ENCODE results near the gene PPA2. TPM values are rescaled to one million over a fixed set of nuclear protein-coding genes. Genes with fewer than 3 reads are reported as not detected.

The PPA2 gene
- total RNA-seq, 4 donors from 2014 or later: 85.4 to 170 (median 113) TPM

DNA sequence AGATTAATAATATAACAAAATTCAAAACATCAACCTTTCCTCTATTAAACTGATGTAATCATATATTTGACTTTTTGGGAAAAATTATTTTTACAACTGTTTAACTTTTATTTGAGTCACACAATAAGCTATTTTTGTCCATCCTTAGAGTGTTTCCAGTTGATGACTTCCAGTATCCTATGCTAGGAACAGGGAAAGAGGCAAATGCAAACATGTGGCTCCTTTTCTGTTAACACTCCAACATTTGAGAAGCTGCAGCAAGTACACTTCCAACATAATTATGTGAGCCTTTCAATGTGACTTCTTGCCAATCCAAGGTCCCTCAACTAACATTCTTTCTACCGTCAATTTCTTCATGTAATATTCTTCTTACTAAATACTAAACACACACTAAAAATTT lies 117.7 kb downstream of the PPA2 start:
- TF ChIP-seq, protein P1, sequence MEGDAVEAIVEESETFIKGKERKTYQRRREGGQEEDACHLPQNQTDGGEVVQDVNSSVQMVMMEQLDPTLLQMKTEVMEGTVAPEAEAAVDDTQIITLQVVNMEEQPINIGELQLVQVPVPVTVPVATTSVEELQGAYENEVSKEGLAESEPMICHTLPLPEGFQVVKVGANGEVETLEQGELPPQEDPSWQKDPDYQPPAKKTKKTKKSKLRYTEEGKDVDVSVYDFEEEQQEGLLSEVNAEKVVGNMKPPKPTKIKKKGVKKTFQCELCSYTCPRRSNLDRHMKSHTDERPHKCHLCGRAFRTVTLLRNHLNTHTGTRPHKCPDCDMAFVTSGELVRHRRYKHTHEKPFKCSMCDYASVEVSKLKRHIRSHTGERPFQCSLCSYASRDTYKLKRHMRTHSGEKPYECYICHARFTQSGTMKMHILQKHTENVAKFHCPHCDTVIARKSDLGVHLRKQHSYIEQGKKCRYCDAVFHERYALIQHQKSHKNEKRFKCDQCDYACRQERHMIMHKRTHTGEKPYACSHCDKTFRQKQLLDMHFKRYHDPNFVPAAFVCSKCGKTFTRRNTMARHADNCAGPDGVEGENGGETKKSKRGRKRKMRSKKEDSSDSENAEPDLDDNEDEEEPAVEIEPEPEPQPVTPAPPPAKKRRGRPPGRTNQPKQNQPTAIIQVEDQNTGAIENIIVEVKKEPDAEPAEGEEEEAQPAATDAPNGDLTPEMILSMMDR (IDR thresholded peaks at IDR 0.05): no peak
- TF ChIP-seq POLR2AphosphoS5 (IDR thresholded peaks at IDR 0.05): no peak
- TF ChIP-seq EP300 (IDR thresholded peaks at IDR 0.05): no peak
- no peaks in the 10 kb centered on the region for H3K4me1 ChIP-seq
- H3K9me3 ChIP-seq: no peaks in the 10 kb centered on the region
- H3K4me3 ChIP-seq: no peak overlapping the region
- no peak for DNase-seq (ENCODE audit: low spot score in 2 of 2)
- no peak overlapping the region for H3K27ac ChIP-seq
- peaks cover 8% of the 10 kb centered on the region for H3K36me3 ChIP-seq
- H3K27me3 ChIP-seq: no peaks in the 10 kb centered on the region
- 78% methylated on average over 1 of the region's 1 CpG for WGBS

- Histone ChIP-seq H3K27me3 (no peaks in the 10 kb centered on the region), H3K4me1 (no peaks in the 10 kb centered on the region), H3K36me3 (no peaks in the 10 kb centered on the region), H3K4me3 (no peak overlapping the region), H3K27ac (no peak overlapping the region), H3K9me3 (no peaks in the 10 kb centered on the region)
- DNase-seq (ENCODE audit: low spot score in 2 of 2): no peak
- 88% methylated on average over 3 of the region's 3 CpGs for WGBS
- TF ChIP-seq POLR2A (IDR thresholded peaks at IDR 0.05) (no peak), EP300 (IDR thresholded peaks at IDR 0.05) (no peak), POLR2AphosphoS5 (IDR thresholded peaks at IDR 0.05) (no peak)
- TF ChIP-seq, protein P1 (IDR thresholded peaks at IDR 0.05): no peak
Observed at GRCh38 chr4:105352826-105353225, 121.0 kb downstream of the PPA2 start.

DNA sequence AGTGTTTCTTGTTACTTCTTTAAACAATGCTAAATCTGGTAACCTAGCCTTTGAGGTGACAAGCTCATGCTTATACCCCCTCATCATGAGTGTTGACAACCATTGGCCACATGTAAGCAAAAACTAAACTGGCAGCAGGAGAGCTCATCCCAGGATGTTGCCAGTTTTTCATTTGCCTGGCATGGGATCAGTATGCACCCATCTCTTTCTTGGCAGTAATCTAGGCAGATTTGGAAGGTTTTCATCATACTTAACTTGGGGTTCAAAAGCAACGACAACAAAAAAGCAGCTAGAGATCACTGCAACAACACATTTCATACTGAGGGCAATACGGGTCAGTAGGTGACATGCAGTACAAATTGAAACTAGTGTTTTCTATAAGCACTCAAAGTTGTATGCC lies 122.0 kb downstream of the PPA2 start:
- Histone ChIP-seq H3K36me3 (no peaks in the 10 kb centered on the region), H3K4me3 (no peak overlapping the region), H3K27ac (no peak overlapping the region), H3K4me1 (no peaks in the 10 kb centered on the region), H3K27me3 (no peaks in the 10 kb centered on the region), H3K9me3 (no peaks in the 10 kb centered on the region)
- TF ChIP-seq POLR2AphosphoS5 (IDR thresholded peaks at IDR 0.05) (no peak), POLR2A (IDR thresholded peaks at IDR 0.05) (no peak), EP300 (IDR thresholded peaks at IDR 0.05) (no peak)
- TF ChIP-seq, protein P1 (IDR thresholded peaks at IDR 0.05): no peak
- DNase-seq (ENCODE audit: low spot score in 2 of 2): no peak
- 77% methylated on average over 2 of the region's 2 CpGs for WGBS

DNA sequence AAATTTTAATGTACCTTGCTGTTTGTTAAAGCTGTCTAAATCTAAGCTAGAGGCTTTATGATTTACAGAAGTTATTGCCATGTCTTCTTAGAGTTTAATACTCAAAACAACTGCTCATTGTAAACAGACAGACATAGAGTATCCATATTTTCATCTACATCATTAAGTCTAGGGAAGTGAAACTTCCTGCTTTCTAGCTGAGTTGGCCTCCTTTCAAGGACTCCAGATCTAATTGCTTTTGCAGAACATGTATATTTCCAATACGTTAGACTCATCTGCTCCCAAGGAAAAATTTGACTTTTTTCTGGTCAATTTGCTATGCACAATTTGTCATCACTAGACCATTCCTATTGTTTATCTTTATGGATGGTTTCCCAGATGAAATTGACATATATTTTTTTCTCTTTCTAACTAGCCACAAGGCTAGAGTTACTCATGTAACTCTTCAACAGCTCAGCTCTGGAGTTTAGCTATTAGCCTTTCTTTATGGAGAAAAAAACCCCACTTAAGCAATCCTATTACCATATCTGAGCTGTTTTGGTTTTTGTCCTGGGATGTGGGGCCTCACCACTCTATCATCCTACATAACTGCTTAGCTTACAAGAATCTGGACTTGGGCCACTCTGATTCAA lies 122.9 kb downstream of the PPA2 start:
- 47% methylated on average over 1 of the region's 1 CpG for WGBS
- Histone ChIP-seq H3K4me1 (no peaks in the 10 kb centered on the region), H3K9me3 (no peaks in the 10 kb centered on the region), H3K27me3 (no peaks in the 10 kb centered on the region), H3K27ac (no peak overlapping the region), H3K36me3 (no peaks in the 10 kb centered on the region), H3K4me3 (no peak overlapping the region)
- DNase-seq (ENCODE audit: low spot score in 2 of 2): no peak
- TF ChIP-seq POLR2AphosphoS5 (IDR thresholded peaks at IDR 0.05) (no peak), POLR2A (IDR thresholded peaks at IDR 0.05) (no peak), EP300 (IDR thresholded peaks at IDR 0.05) (no peak)

DNA sequence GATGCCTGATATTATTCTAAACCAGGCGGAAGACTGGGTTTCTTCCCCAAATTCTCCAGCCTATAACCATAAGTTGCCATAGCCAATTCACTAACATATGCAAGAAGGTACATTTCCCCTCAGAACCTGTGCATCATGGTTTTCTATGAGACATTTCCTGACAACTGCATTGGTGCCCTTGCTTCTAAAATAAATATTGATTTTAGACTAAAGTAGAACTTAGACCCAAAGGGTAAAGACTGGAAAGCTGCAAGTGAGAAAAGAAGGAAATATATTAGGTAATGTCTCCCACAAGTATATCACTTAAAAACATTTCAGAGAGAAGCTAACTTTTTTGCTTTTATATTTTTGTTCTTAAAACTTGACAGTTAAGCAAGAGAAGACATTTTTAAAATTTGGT lies 125.1 kb downstream of the PPA2 start:
- TF ChIP-seq, protein P1 (IDR thresholded peaks at IDR 0.05): no peak
- TF ChIP-seq EP300 (IDR thresholded peaks at IDR 0.05) (no peak), POLR2A (IDR thresholded peaks at IDR 0.05) (no peak), POLR2AphosphoS5 (IDR thresholded peaks at IDR 0.05) (no peak)
- WGBS: 92% methylated on average over 1 of the region's 1 CpG
- Histone ChIP-seq H3K9me3 (no peaks in the 10 kb centered on the region), H3K4me1 (no peaks in the 10 kb centered on the region), H3K27ac (no peak overlapping the region), H3K36me3 (no peaks in the 10 kb centered on the region), H3K4me3 (no peak overlapping the region), H3K27me3 (no peaks in the 10 kb centered on the region)
- no peak for DNase-seq (ENCODE audit: low spot score in 2 of 2)

DNA sequence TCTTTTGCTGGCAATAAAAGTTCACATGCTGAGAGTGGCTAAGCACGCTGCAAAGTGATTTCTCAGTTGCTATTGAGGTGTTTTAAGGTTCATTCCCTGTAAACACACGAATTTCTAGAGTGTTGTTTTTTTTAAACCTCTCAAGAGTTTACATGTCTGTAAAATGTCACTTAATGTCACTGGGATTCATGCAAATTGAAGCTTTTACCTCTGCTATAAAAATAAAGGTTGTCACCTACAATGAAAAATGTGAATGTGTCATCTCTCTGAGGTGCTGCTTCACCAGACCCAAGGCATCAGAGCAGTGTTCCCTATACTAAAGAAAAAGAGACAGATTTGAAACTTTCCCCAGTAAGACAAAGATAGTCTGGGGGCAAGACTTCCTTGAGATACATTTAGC lies 127.0 kb downstream of the PPA2 start:
- H3K27me3 ChIP-seq: no peaks in the 10 kb centered on the region
- DNase-seq (ENCODE audit: low spot score in 2 of 2): no peak
- WGBS: 84% methylated on average over 2 of the region's 2 CpGs
- H3K36me3 ChIP-seq: no peaks in the 10 kb centered on the region
- TF ChIP-seq EP300 (IDR thresholded peaks at IDR 0.05) (no peak), POLR2A (IDR thresholded peaks at IDR 0.05) (no peak), POLR2AphosphoS5 (IDR thresholded peaks at IDR 0.05) (no peak)
- TF ChIP-seq, protein P1 (IDR thresholded peaks at IDR 0.05): no peak
- no peaks in the 10 kb centered on the region for H3K9me3 ChIP-seq
- H3K27ac ChIP-seq: no peak overlapping the region
- H3K4me3 ChIP-seq: no peak overlapping the region
- H3K4me1 ChIP-seq: no peaks in the 10 kb centered on the region

All from suprapubic skin (tissue), 4 donors.